ENCODE results near the gene CACNA1F. TPM values are rescaled to one million over a fixed set of nuclear protein-coding genes. Genes with fewer than 3 reads are reported as not detected.

The CACNA1F gene
- not detected in 2 replicates for total RNA-seq (ENCODE audit: low replicate concordance)

DNA sequence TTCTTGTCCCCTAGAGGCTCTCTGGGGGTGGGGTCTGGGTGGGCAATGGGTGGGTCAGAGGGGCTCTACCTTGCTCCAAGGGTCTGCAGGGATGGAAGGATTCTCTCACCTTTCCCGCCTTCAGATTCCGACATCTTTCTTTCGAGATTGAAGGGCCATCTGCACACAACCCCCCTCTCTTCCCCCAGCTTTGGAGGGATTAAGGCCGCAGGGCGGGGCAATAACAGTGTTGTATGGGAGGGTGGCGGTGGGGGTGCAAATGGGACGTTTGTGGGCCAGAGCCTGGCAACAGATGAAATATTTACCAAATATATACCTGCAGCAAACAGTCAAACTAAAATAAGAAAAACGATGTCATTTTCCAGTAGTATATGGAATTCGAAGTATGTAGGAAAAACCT lies at the start of gene CACNA1F:
CACNA1F (minus strand) TSS at position 165 of the 400 bp plus-strand sequence; CDS start at position 134, 31 bp downstream.

DNA sequence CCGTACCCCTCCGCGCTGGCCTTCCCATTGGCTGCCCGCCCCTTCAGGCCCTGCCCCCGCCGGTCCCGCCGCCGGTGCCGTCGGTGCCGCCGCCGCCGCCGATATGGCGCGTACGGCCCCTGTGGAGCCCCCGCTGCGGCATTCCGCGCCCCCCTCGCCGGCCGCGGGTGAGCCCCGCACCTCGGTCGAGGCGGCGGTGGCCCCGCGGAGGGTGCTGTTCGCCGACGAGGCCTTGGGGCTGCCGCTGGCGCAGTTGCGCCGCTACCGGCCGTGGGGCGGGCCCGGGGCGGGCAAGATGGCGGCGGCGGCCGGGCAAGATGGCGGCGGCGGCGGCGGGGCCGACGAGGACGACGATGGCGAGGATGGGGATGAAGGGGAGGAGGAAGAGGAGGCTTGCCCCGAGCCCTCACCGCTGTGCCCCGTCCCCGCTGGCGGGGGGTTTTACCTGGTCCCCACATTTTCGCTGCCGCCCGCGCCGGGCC lies 36.7 kb upstream of the CACNA1F start, which contains the start of gene PPP1R3F:
PPP1R3F (plus strand) TSS at position 27 of the 482 bp plus-strand sequence; CDS start at position 104, 77 bp downstream.

DNA sequence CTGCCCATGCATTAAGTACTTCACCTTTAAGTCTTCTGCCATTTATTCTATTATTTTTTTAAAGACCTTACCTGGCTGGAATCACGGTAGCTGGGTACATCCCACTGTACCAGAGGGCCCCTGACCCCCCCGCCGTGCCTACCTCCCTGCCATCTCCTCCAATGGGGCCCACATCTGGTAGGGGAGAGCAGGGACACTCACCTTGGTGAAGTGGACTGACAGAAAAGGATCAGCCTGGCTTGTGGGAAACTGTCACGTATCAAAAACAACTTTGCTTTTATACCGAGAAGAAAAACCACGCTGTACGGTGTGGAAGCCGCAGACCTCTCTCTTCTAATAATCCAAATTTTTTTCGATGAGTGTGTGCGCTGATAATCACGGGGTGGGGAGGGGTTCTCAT lies 31.3 kb upstream of the CACNA1F start, which contains the start of gene FOXP3:
FOXP3 (minus strand) TSS at position 251 of the 400 bp plus-strand sequence. CDS start 6,205 bp downstream, outside the sequence.

DNA sequence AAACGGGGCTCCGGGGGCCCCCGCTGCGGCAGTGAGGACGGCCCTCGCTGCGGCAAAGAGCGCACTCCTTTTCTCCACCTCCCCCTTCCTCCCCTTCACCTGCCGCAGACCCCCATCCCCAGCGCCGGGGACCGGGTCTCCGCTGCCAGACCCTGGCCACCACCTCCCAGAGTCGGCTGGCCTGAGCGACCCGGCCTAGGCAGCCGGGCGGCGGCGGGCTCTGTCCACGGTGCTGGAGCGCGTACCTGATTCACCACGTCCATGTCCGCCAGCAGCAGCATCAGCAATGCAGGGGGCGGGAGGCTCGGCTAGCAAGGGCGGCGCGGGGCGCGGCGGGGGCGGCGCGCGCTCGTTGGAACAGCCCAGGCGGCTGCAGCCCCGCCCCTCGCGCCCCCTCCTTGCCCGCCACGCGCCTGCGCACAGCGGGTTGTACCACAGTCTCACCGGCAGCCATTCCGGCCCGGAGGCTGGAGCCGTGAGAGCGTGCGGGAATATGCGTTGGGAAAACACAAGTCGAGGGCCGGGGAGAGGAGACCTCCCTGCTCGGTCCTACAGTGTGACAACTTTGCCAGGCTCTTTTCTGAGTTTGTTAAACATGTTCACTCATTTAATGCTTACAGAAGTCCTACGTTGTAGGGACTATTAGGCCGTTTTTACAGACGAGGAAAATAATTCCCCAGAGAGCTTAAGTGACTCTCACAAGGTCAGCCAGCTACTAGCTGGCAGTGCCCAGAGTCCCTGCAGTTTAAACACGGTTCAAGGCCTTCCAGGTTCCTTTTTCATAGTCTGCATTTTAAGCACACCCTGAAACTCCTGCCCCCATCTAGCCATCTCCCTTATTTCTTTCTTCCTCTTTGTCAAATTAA lies 33.0 kb downstream of the CACNA1F start, which contains the start of gene SYP:
SYP (minus strand) TSS at position 288 of the 866 bp plus-strand sequence; CDS start at position 281, 7 bp downstream.

DNA sequence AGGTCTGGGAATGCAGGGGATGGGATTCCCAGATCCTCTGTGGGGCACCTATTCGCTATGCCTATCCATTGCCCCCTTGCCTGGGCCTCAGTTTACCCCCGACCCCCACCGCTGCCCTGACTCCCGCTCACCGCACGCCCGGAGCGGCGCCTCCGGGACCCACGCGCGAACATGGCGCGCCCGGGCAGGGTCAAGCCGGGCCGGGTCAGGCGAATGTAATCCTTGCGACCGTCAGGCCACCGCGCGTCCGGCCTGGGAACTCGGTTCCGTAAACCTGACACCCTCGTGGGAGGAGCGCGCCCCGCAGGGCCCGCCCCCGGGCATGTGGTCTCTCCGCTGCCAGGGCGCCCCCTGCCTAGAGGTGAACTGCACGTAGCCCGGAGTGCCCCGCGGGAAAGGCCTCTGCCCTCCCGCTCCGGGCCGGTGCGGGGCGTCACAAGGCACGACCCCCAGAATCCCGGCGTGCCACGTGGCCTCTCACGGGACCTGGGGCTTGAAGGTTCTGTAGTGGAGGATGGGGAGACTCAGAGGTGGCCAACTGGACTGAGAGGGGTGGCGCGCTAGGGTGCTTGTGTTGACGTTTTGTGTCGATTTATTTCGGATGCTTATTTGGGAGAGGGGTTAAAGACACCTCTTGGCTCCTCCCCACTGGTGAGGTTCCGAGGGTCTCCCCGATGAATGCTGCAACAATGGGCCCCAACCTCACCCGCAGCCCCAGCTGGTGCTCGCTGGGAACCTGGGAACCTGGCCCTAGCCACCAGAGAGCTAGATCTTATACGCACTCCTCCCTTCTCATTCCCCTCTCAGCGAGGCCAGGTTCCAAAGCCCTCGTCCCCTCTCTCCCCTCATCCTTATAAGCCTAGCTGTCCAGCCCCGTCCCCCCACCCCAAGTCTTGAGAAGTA lies 46.8 kb downstream of the CACNA1F start, which contains the start of gene PRICKLE3:
PRICKLE3 (minus strand) TSS at position 249 of the 903 bp plus-strand sequence; CDS start at position 173, 76 bp downstream.

DNA sequence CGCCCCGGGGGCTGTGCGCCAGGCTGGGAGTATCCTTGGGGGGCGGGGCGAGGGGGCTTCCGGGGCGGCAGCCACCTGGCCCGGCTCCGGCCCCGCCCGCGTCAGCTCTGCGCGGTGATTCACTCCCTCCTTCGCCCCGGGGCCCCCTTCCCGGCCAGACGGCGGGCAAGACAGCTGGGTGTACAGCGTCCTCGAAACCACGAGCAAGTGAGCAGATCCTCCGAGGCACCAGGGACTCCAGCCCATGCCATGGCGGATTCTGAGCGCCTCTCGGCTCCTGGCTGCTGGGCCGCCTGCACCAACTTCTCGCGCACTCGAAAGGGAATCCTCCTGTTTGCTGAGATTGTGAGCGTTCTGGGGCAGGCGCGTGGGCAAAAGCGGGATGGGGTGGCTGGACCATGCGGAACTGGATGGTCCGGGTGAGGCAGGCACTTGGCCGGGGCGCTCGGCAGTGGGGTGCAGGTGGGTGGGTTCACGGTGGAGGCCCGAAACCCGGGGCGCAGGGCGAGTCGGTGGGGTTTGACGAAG lies 61.3 kb downstream of the CACNA1F start, which contains the start of gene PLP2:
PLP2 (plus strand) TSS at position 147 of the 528 bp plus-strand sequence; CDS start at position 250, 103 bp downstream.

DNA sequence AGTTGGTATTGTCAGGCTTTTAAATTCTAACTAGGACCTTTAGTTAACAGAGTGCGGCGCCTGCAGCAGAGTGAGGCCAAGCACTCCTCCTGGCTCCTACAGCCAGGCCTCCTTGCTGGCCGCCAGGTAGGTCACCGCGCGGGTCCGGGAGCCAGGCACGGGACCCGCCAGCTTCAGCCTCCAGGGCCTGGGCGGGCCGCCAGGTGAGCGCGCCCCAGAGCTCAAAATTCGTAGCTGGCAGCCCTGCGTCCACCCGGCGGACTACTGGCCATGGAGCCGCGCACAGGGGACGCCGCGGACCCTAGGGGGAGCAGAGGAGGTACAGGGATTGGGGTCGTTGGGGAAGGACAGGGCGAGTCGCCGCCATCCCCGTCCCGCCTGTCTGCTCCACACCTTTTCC lies 70.5 kb downstream of the CACNA1F start, which contains the start of gene MAGIX:
MAGIX (plus strand) TSS at position 139 of the 400 bp plus-strand sequence; CDS start at position 271, 132 bp downstream.

Other genes with a start within 250 kb of the CACNA1F start
- gene GRIPAP1, start 231.1 kb downstream of the CACNA1F start, total RNA-seq (ENCODE audit: low replicate concordance), result 27.9 and 28.1 TPM in 2 replicates
- gene TFE3, start 190.0 kb downstream of the CACNA1F start, total RNA-seq (ENCODE audit: low replicate concordance), result 19.7 and 47.7 TPM in 2 replicates
- under 0.01 and 0.38 TPM in 2 replicates for gene CCDC120, start 174.3 kb downstream of the CACNA1F start, total RNA-seq (ENCODE audit: low replicate concordance)
- gene PRAF2, start 159.3 kb downstream of the CACNA1F start, total RNA-seq (ENCODE audit: low replicate concordance), result 5.9 and 7.7 TPM in 2 replicates
- gene WDR45, start 153.5 kb downstream of the CACNA1F start, total RNA-seq (ENCODE audit: low replicate concordance), result 35.6 and 46.3 TPM in 2 replicates
- 15.3 and 21.6 TPM in 2 replicates for gene GPKOW, start 109.6 kb downstream of the CACNA1F start, total RNA-seq (ENCODE audit: low replicate concordance)
- 0.82 and 1.7 TPM in 2 replicates for gene MAGIX, start 70.6 kb downstream of the CACNA1F start, total RNA-seq (ENCODE audit: low replicate concordance)
- 15.9 and 17.5 TPM in 2 replicates for gene PLP2, start 61.4 kb downstream of the CACNA1F start, total RNA-seq (ENCODE audit: low replicate concordance)
- 3.0 and 4.1 TPM in 2 replicates for gene PRICKLE3, start 47.0 kb downstream of the CACNA1F start, total RNA-seq (ENCODE audit: low replicate concordance)
- 0.08 and 0.12 TPM in 2 replicates for gene SYP, start 33.1 kb downstream of the CACNA1F start, total RNA-seq (ENCODE audit: low replicate concordance)
- 6.2 and 7.6 TPM in 2 replicates for gene CCDC22, start 2.1 kb upstream of the CACNA1F start, total RNA-seq (ENCODE audit: low replicate concordance)
- not detected in 2 replicates for gene FOXP3, start 31.4 kb upstream of the CACNA1F start, total RNA-seq (ENCODE audit: low replicate concordance)
- 4.4 and 16.7 TPM in 2 replicates for gene PPP1R3F, start 36.5 kb upstream of the CACNA1F start, total RNA-seq (ENCODE audit: low replicate concordance)
- not detected in 2 replicates for gene GAGE10, start 70.3 kb upstream of the CACNA1F start, total RNA-seq (ENCODE audit: low replicate concordance)
- gene GAGE12J, start 88.7 kb upstream of the CACNA1F start, total RNA-seq (ENCODE audit: low replicate concordance), result not detected in 2 replicates
- gene GAGE13, start 98.2 kb upstream of the CACNA1F start, total RNA-seq (ENCODE audit: low replicate concordance), result not detected in 2 replicates